ENCODE data around the gene URI1. TPM values are rescaled to one million over a fixed set of nuclear protein-coding genes. Genes with fewer than 3 reads are reported as not detected.

Gene URI1
- total RNA-seq, 6 experiments from 2014 or later: 45.8 to 53.8 (median 47.1) TPM

DNA sequence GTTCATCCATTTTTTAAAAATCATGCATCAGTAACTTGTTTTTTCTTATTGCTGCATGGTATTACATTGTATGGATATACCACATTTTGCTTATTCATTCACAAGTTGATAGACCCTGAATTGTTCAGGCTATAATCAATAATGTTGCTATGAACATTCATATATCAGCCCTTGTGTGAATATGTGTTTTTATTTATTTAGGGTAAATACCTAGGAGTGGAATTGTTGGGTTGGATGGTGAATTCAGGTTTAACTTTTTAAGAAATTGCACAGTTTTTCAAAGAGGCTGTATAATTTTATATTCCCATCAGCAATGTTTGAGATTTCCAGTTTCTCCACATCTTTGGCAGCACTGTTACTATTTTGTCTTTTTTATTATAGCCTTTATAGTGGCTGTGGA lies 82.1 kb downstream of the URI1 start:
- no peaks in the 10 kb centered on the region for H3K27me3 Mint-ChIP-seq (ENCODE audit: insufficient read depth)
- H3K4me1 Mint-ChIP-seq (ENCODE audit: low read depth): peaks cover 4% of the 10 kb centered on the region
- no peaks in the 10 kb centered on the region for H3K9me3 Mint-ChIP-seq
- no peak for TF ChIP-seq CTCF (IDR thresholded peaks at IDR 0.05)
- DNase-seq: no peak
- H3K4me3 Mint-ChIP-seq: no peak overlapping the region
- H3K36me3 Mint-ChIP-seq (ENCODE audit: low read depth): peaks cover 25% of the 10 kb centered on the region
- no peak overlapping the region for H3K27ac Mint-ChIP-seq

- DNase-seq: no peak
- H3K4me3 Mint-ChIP-seq: no peak overlapping the region
- no peak for TF ChIP-seq CTCF (IDR thresholded peaks at IDR 0.05)
- peaks cover 32% of the 10 kb centered on the region for H3K4me1 Mint-ChIP-seq (ENCODE audit: low read depth)
- no peak overlapping the region for H3K27ac Mint-ChIP-seq
- H3K9me3 Mint-ChIP-seq: no peaks in the 10 kb centered on the region
- no peaks in the 10 kb centered on the region for H3K27me3 Mint-ChIP-seq (ENCODE audit: insufficient read depth)
- H3K36me3 Mint-ChIP-seq (ENCODE audit: low read depth): peaks cover 27% of the 10 kb centered on the region
These were observed 84.9 kb downstream of the URI1 start for GRCh38 chr19:30026933-30027332.

GRCh38 chr19:30028118-30028991 lies 86.3 kb downstream of the URI1 start:
- Mint-ChIP-seq H3K36me3 (ENCODE audit: low read depth) (peaks cover 23% of the 10 kb centered on the region), H3K4me1 (ENCODE audit: low read depth) (peaks cover 32% of the 10 kb centered on the region), H3K27ac (no peak overlapping the region), H3K9me3 (no peaks in the 10 kb centered on the region), H3K4me3 (no peak overlapping the region), H3K27me3 (ENCODE audit: insufficient read depth) (no peaks in the 10 kb centered on the region)
- no peak for TF ChIP-seq CTCF (IDR thresholded peaks at IDR 0.05)
- no peak for DNase-seq

DNA sequence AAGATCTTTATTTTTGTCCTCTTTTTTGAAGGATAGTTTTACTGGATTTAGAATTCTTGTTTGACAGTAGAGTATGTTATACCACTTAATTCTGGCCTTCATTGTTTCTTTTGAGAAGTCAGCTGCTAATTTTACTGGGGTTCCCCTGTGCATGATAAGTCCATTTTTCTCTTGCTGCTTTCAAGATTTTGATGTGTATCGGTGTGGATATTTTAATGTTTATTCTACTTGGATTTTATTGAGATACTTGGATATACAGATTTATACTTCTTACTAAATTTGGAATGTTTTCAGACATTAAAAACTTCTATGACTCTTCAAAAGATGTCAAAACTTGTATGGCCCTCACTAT lies 86.9 kb downstream of the URI1 start:
- Mint-ChIP-seq H3K27ac (peak overlapping the region; percentile 1; the same call in 1 of the 2 replicates), H3K36me3 (ENCODE audit: low read depth) (peaks cover 28% of the 10 kb centered on the region), H3K4me3 (no peak overlapping the region), H3K27me3 (ENCODE audit: insufficient read depth) (no peaks in the 10 kb centered on the region), H3K4me1 (ENCODE audit: low read depth) (peaks cover 32% of the 10 kb centered on the region), H3K9me3 (no peaks in the 10 kb centered on the region)
- TF ChIP-seq CTCF (IDR thresholded peaks at IDR 0.05): no peak
- no peak for DNase-seq

GRCh38 chr19:30029721-30030510 lies 87.9 kb downstream of the URI1 start:
- H3K9me3 Mint-ChIP-seq: no peaks in the 10 kb centered on the region

More at GRCh38 chr19:30029721-30030510, 87.9 kb downstream of the URI1 start:
- H3K4me3 Mint-ChIP-seq: no peak overlapping the region
- peaks cover 32% of the 10 kb centered on the region for H3K4me1 Mint-ChIP-seq (ENCODE audit: low read depth)
- peak overlapping the region; percentile 70 for H3K27ac Mint-ChIP-seq
- DNase-seq: peak; percentile 69
- no peaks in the 10 kb centered on the region for H3K27me3 Mint-ChIP-seq (ENCODE audit: insufficient read depth)
- H3K36me3 Mint-ChIP-seq (ENCODE audit: low read depth): peaks cover 36% of the 10 kb centered on the region
- TF ChIP-seq CTCF (IDR thresholded peaks at IDR 0.05): no peak
